K562 (cell line): ENCODE results near the gene FXN. TPM values are rescaled to one million over a fixed set of nuclear protein-coding genes. Genes with fewer than 3 reads are reported as not detected.

Experiments
- ATAC-seq: fragments of 200-7000 bp; cut with Tn5 transposase; 3 replicates; pipeline ENCODE4 v1.9.1; 2020; ENCODE audit warnings: moderate library complexity
- BruUV-seq: library from RNA; stranded (reverse); fragments of 400-500 nt; replicated peaks from 2 replicates; lab custom pipeline; 2021; lab: Mats Ljungman, UMichigan
- CTCF ChIA-PET: fragments of 300-600 bp; formaldehyde crosslinking; extraction: SDS; loops from one replicate; lab custom pipeline; 2021; ENCODE audit warnings: low intra/inter-chr PET ratio; lab: Yijun Ruan, JAX
- POLR2A ChIA-PET: fragments of 300-600, 350-650 bp; sonication (Branson Sonifier 250); formaldehyde crosslinking; extraction: SDS; loops from one replicate; lab custom pipeline; 2021; ENCODE audit warnings: antibody characterized with exemption, inconsistent platforms; lab: Yijun Ruan, JAX
- DNase-seq, 4 experiments: peaks; one replicate each; pipeline versions ENCODE4 v3.0.0 to v3.0.0-alpha.2; 2011 to 2018; ENCODE audit warnings: low spot score in 3 of 4, mixed read lengths in 3 of 4; ENCODE audit errors: extremely low read depth in 1 of 4
- FAIRE-seq: peaks from 2 replicates; lab custom pipeline; 2011; peaks lifted over from hg19 to GRCh38; lab: Jason Lieb, UNC
- H2AFZ ChIP-seq: 2 replicates; pipeline ENCODE4 v1.6.0; 2011; ENCODE audit warnings: low read depth, low read length, control low read depth, inconsistent platforms
- H3K27ac ChIP-seq: fragments of 200-600 bp; 3 replicates; pipeline ENCODE4 v1.8.0; 2011; ENCODE audit warnings: low read depth, mild to moderate bottlenecking, control low read depth, inconsistent platforms, low read length, moderate library complexity, mixed read lengths; ENCODE audit errors: extremely low read depth
- H3K27me3 ChIP-seq, 2 experiments: fragments of 300-600 bp in 1 of 2; 2 replicates in 1 of 2; 3 replicates in 1 of 2; pipeline versions ENCODE4 v1.6.0 to v1.8.0; 2011; ENCODE audit warnings: inconsistent platforms in 2 of 2, low read length in 2 of 2, mild to moderate bottlenecking in 1 of 2, mixed read lengths in 1 of 2, moderate library complexity in 1 of 2; ENCODE audit not compliant: control insufficient read depth in 2 of 2, insufficient read depth in 2 of 2
- H3K36me3 ChIP-seq: fragments of 300-600 bp; 3 replicates; pipeline ENCODE4 v1.8.0; 2011; ENCODE audit warnings: mild to moderate bottlenecking, low read length, inconsistent platforms; ENCODE audit not compliant: control insufficient read depth, insufficient read depth
- H3K4me1 ChIP-seq, 2 experiments: fragments of 200-600 bp in 1 of 2; replicated peaks in 1 of 2; 2 replicates in 1 of 2; 3 replicates in 1 of 2; pipeline versions ENCODE4 v1.5.1 to v1.8.0; 2011; ENCODE audit warnings: inconsistent platforms in 2 of 2, low read length in 2 of 2, mild to moderate bottlenecking in 1 of 2, mixed read lengths in 1 of 2, moderate library complexity in 1 of 2; ENCODE audit not compliant: control insufficient read depth in 2 of 2, insufficient read depth in 2 of 2
- H3K4me2 ChIP-seq: 2 replicates; pipeline ENCODE4 v1.6.1; 2011; ENCODE audit warnings: low read length, control low read depth, inconsistent platforms, mixed read lengths; ENCODE audit not compliant: insufficient read depth
- H3K4me3 ChIP-seq: fragments of 200-600 bp; sonication (generic), shearing (Covaris generic); 2 replicates; pipeline ENCODE4 v1.5.1; 2016; ENCODE audit warnings: control low read depth, inconsistent platforms
- H3K79me2 ChIP-seq: fragments of 200-600 bp; 3 replicates; pipeline ENCODE4 v1.8.0; 2011; ENCODE audit warnings: low read length, inconsistent platforms; ENCODE audit not compliant: control insufficient read depth, insufficient read depth
- H3K9ac ChIP-seq, 2 experiments: 2 replicates each; pipeline versions ENCODE4 v1.6.0 to v1.6.1; 2011; ENCODE audit warnings: low read depth in 2 of 2, low read length in 2 of 2, control low read depth in 1 of 2, inconsistent platforms in 1 of 2, mild to moderate bottlenecking in 1 of 2, mixed read lengths in 1 of 2; ENCODE audit not compliant: insufficient read depth in 1 of 2
- H3K9me1 ChIP-seq: one replicate; pipeline ENCODE4 v1.6.0; 2011; ENCODE audit warnings: inconsistent platforms, mild to moderate bottlenecking, low read length, moderate library complexity; ENCODE audit not compliant: control insufficient read depth, insufficient read depth
- H3K9me3 ChIP-seq: replicated peaks from 2 replicates; pipeline ENCODE4 v1.5.1; 2011; ENCODE audit warnings: low read depth, low read length, inconsistent platforms; ENCODE audit not compliant: control insufficient read depth, insufficient read depth
- H4K20me1 ChIP-seq: replicated peaks from 2 replicates; pipeline ENCODE4 v1.6.1; 2011; ENCODE audit warnings: low read length, inconsistent platforms, mixed read lengths; ENCODE audit not compliant: control insufficient read depth, insufficient read depth
- COPS2 ChIP-seq: fragments of 450-650 bp; conservative IDR thresholded peaks from 2 replicates; pipeline ENCODE4 v1.6.1; 2016; ENCODE audit warnings: mild to moderate bottlenecking, moderate library complexity
- EHMT2 ChIP-seq: fragments of 450-650 bp; IDR thresholded peaks from 2 replicates; pipeline ENCODE4 v1.6.1; 2018; ENCODE audit warnings: antibody characterized with exemption
- FOXK2 ChIP-seq, 2 experiments: fragments of 450-650 bp; IDR thresholded peaks in 1 of 2; conservative IDR thresholded peaks in 1 of 2; 2 replicates each; pipeline ENCODE4 v1.6.1; 2016; ENCODE audit warnings: low read depth in 2 of 2, mild to moderate bottlenecking in 1 of 2
- FOXM1 ChIP-seq, 2 experiments: fragments of 450-650 bp in 1 of 2; sonication (generic) in 1 of 2; formaldehyde crosslinking in 1 of 2; IDR thresholded peaks; 2 replicates each; pipeline versions ENCODE4 v1.6.1 to v1.9.0; 2017 to 2022; ENCODE audit warnings: low read depth in 2 of 2, mild to moderate bottlenecking in 2 of 2, missing genetic modification reagents in 1 of 2, moderate library complexity in 1 of 2
- KDM2B ChIP-seq: fragments of 250-450 bp; sonication (Bioruptor Pico); IDR thresholded peaks from 2 replicates; pipeline ENCODE4 v1.8.0; 2021; ENCODE audit warnings: mild to moderate bottlenecking, moderate library complexity
- NR0B1 ChIP-seq: fragments of 450-650 bp; IDR thresholded peaks from one replicate; pipeline ENCODE4 v1.6.1; 2018; ENCODE audit warnings: mild to moderate bottlenecking, moderate library complexity; ENCODE audit not compliant: partially characterized antibody
- PKNOX1 ChIP-seq: fragments of 450-650 bp; IDR thresholded peaks from 2 replicates; pipeline ENCODE4 v1.6.1; 2016
- SMARCA4 ChIP-seq: fragments of 450-650 bp; IDR thresholded peaks from 2 replicates; pipeline ENCODE4 v1.6.1; 2016
- SNIP1 ChIP-seq: fragments of 450-650 bp; IDR thresholded peaks from 2 replicates; pipeline ENCODE4 v1.7.1; 2017; ENCODE audit warnings: low read depth, mild to moderate bottlenecking
- SNRNP70 ChIP-seq: fragments of 200-400 bp; formaldehyde crosslinking; optimal IDR thresholded peaks from 2 replicates; pipeline ENCODE3; 2017; ENCODE audit warnings: low read depth, low read length
- WGBS: fragments of 100-300 bp; shearing (Covaris generic); methylation state at CpG from one replicate; pipeline ENCODE4 v1.1.6; 2016; ENCODE audit warnings: low coverage, mixed read lengths; ENCODE audit not compliant: insufficient coverage; ENCODE audit errors: missing lambda C conversion rate; 5-methylcytosine and 5-hydroxymethylcytosine counted together
- in situ Hi-C: fragments of 300-500 bp; cut with MboI; formaldehyde crosslinking; loops from 4 replicates; pipeline ENCODE4 v1.15.0; 2018; ENCODE audit warnings: inconsistent platforms, mixed read lengths
- intact Hi-C: fragments of 100-400 bp; cut with micrococcal nuclease; formaldehyde crosslinking; loops from 2 replicates; pipeline ENCODE4 v1.14.2; 2022
- polyA plus RNA-seq, 8 experiments: library from polyadenylated mRNA; depleted of rRNA in 4 of 8; stranded (reverse) in 5 of 8; unstranded in 3 of 8; fragments of >200 nt; fragmentation: Nextera tagmentation in 2 of 8; fragmentation: Illumina TruSeq in 1 of 8; extraction: Ambion mirVana in 2 of 8; extraction: Trizol in 1 of 8; gene quantifications; 2 replicates each; pipeline versions ENCODE4 v1.2.1 to v1.2.3, GENCODE V29; 2011 to 2014; ENCODE audit warnings: inconsistent platforms in 1 of 8, missing spikeins in 1 of 8
- total RNA-seq, 7 experiments: library from RNA; depleted of rRNA in 6 of 7; stranded (reverse); fragments of >200 nt in 6 of 7; fragmentation: Illumina TruSeq in 2 of 7; extraction: Trizol in 2 of 7; gene quantifications; 2 replicates each; pipeline versions ENCODE4 v1.2.1 to v1.2.3, GENCODE V29; 2011 to 2021; ENCODE audit warnings: low replicate concordance in 1 of 7
- TF ChIP-seq, protein P1 (sequence below): fragments of 250-450 bp; sonication (Bioruptor Pico); IDR thresholded peaks from 2 replicates; pipeline ENCODE4 v1.4.0; 2020; ENCODE audit warnings: mild to moderate bottlenecking, moderate library complexity, borderline replicate concordance
- TF ChIP-seq, protein P2 (sequence below), 2 experiments: IDR thresholded peaks; 2 replicates each; pipeline ENCODE4 v1.6.1; 2012; ENCODE audit warnings: improper control_type of control experiment in 2 of 2, low read depth in 2 of 2, low read length in 2 of 2, borderline replicate concordance in 1 of 2

The FXN gene
- total and polyA plus RNA-seq, 9 of the 15 experiments (the other 6 are each of a cell fraction or from before 2014, with no cell fraction given) = 7.6 to 51.5 (median 30.3) TPM

DNA sequence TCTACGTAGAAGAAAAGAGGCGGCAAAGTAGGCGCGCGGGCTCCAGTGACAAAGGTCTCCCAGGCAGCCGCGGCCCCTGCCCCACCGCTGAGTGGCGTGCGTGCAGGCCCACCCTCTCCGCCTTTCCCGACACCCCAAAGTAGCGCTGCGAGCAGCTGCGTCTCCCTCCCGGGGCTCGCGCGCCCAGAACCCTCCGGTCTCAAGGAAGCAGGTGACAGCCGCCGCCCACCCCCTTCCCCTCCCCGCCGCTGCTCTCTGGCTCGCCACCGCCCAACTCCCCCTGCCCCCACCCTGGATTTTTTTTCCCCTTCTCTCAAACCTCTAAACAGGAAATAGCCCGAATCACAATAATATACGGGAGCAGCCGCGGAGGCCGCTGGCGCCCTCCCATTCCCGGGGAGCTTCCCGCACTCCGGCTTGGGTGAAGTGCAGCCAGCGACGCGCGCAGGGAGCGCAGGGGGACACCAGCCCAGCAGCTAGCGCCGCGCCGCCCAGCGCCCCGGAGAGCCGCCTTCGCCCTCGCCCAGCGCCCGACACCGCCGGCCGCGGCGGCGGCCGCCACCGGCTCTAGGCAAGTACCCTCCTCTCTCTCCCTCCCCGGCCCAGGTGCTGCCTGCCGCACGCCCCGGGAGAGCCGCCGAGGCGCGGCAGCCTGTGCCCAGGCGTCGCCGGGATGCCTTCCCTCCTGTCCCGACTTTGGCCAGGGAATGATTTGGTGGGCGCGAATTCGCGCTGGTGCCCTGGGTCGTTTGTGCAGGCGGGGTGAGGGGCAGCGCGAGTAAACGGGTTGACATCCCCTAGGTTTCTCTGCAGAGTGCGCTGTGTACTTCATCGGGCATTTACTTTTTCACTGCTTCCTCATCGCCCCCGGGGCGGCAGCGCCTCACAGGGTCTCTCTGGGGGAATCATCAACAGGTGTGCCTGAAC is 85.9 kb downstream of the FXN start (continued):
- TF ChIP-seq, protein P1, sequence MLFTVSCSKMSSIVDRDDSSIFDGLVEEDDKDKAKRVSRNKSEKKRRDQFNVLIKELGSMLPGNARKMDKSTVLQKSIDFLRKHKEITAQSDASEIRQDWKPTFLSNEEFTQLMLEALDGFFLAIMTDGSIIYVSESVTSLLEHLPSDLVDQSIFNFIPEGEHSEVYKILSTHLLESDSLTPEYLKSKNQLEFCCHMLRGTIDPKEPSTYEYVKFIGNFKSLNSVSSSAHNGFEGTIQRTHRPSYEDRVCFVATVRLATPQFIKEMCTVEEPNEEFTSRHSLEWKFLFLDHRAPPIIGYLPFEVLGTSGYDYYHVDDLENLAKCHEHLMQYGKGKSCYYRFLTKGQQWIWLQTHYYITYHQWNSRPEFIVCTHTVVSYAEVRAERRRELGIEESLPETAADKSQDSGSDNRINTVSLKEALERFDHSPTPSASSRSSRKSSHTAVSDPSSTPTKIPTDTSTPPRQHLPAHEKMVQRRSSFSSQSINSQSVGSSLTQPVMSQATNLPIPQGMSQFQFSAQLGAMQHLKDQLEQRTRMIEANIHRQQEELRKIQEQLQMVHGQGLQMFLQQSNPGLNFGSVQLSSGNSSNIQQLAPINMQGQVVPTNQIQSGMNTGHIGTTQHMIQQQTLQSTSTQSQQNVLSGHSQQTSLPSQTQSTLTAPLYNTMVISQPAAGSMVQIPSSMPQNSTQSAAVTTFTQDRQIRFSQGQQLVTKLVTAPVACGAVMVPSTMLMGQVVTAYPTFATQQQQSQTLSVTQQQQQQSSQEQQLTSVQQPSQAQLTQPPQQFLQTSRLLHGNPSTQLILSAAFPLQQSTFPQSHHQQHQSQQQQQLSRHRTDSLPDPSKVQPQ (CRISPR knock-in tag) = no peak
- no peak for TF ChIP-seq FOXM1 (IDR thresholded peaks at IDR 0.05; ENCODE audit: low read depth)
- no peak for TF ChIP-seq FOXM1 (CRISPR knock-in tag; IDR thresholded peaks at IDR 0.05; ENCODE audit: low read depth)
- TF ChIP-seq SNIP1 = no peak

DNA sequence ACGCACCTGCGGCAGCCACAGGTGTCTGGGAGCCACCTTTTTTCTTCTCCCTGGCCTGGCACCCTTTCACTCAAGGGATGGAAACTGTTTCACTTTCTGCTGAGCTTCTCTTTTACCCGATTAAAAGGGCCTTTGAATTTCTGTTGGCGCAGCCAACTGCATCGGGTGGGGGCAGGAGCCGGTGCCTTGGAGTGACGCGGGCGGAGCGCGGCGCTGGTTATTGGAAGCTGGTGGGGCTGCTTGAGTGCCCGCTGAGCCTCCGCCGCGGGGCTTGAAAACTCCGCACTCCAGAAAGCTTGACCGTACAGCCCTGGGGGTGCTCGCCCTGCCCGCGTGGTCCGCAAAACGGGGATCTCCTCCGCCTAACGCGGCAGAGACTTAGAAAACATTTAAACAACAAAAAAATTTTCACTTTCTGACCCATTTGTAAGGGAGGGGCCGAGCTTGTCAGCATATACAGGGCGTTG is 86.6 kb downstream of the FXN start:
- in situ Hi-C loops = no loop called here
- Histone ChIP-seq H3K27me3 (no peaks in the 10 kb centered on the region), H3K79me2 (no peaks in the 10 kb centered on the region), H3K9ac (no peak overlapping the region), H3K36me3 (no peaks in the 10 kb centered on the region), H2AFZ (no peak overlapping the region), H3K4me3 (no peak overlapping the region), H3K27ac (no peak overlapping the region), H3K9me1 (no peaks in the 10 kb centered on the region), H3K4me2 (no peak overlapping the region), H4K20me1 (no peaks in the 10 kb centered on the region), H3K4me1 (no peaks in the 10 kb centered on the region), H3K9me3 (no peaks in the 10 kb centered on the region)
- ChIA-PET CTCF (no interaction called here), POLR2A (no interaction called here)
- no TSS peak for BruUV-seq
- FAIRE-seq (no peak), DNase-seq (no peak), ATAC-seq (no peak)
- WGBS = 87% methylated on average over 11 of the region's 28 CpGs
- intact Hi-C loops = no loop called here
- TF ChIP-seq COPS2 = no peak
- TF ChIP-seq SMARCA4 = no peak
- TF ChIP-seq NR0B1 = no peak
- TF ChIP-seq KDM2B (CRISPR knock-in tag) = no peak
- TF ChIP-seq, protein P2, sequence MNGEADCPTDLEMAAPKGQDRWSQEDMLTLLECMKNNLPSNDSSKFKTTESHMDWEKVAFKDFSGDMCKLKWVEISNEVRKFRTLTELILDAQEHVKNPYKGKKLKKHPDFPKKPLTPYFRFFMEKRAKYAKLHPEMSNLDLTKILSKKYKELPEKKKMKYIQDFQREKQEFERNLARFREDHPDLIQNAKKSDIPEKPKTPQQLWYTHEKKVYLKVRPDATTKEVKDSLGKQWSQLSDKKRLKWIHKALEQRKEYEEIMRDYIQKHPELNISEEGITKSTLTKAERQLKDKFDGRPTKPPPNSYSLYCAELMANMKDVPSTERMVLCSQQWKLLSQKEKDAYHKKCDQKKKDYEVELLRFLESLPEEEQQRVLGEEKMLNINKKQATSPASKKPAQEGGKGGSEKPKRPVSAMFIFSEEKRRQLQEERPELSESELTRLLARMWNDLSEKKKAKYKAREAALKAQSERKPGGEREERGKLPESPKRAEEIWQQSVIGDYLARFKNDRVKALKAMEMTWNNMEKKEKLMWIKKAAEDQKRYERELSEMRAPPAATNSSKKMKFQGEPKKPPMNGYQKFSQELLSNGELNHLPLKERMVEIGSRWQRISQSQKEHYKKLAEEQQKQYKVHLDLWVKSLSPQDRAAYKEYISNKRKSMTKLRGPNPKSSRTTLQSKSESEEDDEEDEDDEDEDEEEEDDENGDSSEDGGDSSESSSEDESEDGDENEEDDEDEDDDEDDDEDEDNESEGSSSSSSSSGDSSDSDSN (IDR thresholded peaks at IDR 0.05; ENCODE audit: borderline replicate concordance in 1 of 2, low read depth in 2 of 2, low read length in 2 of 2) = no peak
- no peak for TF ChIP-seq EHMT2
- no peak for TF ChIP-seq FOXK2 (conservative IDR thresholded peaks at IDR 0.05 in 1 of 2, IDR thresholded peaks at IDR 0.05 in 1 of 2; ENCODE audit: low read depth in 2 of 2)
- TF ChIP-seq PKNOX1 = no peak
- TF ChIP-seq SNRNP70 = no peak
